T-helper 17 cell (primary cell): ENCODE measurements around the gene MED10. TPM values are rescaled to one million over a fixed set of nuclear protein-coding genes. Genes with fewer than 3 reads are reported as not detected.

Experiments
- ATAC-seq: fragments of 150-1000 bp; cut with Tn5 transposase; 2 replicates; pipeline ENCODE4 v1.10.0; 2021; ENCODE audit warnings: mild to moderate bottlenecking, moderate library complexity
- DNase-seq, 3 donors: peaks; one replicate each; pipeline versions ENCODE4 v3.0.0 to v3.0.0-alpha.2; 2020 to 2021
- H3K9me3 ChIP-seq: one replicate; pipeline ENCODE4 v1.7.0; 2013; ENCODE audit warnings: low read length, mild to moderate bottlenecking; ENCODE audit not compliant: control insufficient read depth, poor library complexity, severe bottlenecking
- H3K27ac Mint-ChIP-seq: one replicate; pipeline ENCODE4 v1.8.0; 2022; ENCODE audit warnings: mild to moderate bottlenecking, moderate library complexity, mixed read lengths
- H3K27me3 Mint-ChIP-seq: one replicate; pipeline ENCODE4 v1.8.0; 2022; ENCODE audit warnings: mixed read lengths
- H3K36me3 Mint-ChIP-seq: one replicate; pipeline ENCODE4 v1.8.0; 2022; ENCODE audit warnings: low read depth, mixed read lengths
- H3K4me1 Mint-ChIP-seq: one replicate; pipeline ENCODE4 v1.8.0; 2022; ENCODE audit warnings: mild to moderate bottlenecking, mixed read lengths
- H3K4me3 Mint-ChIP-seq: one replicate; pipeline ENCODE4 v1.8.0; 2022; ENCODE audit warnings: mild to moderate bottlenecking, moderate library complexity, mixed read lengths
- total RNA-seq, 4 donors: library from RNA in 2 of 4; stranded (reverse) in 2 of 4; gene quantifications; one replicate each; pipeline ENCODE4 v1.2.3 and lab custom pipeline; 2022 to 2026

The MED10 gene
- total RNA-seq, 2 donors from 2014 or later: 70.5 to 78.7 TPM

- no peak overlapping the region for H3K4me3 Mint-ChIP-seq
- H3K36me3 Mint-ChIP-seq: peaks cover 7% of the 10 kb centered on the region
- ATAC-seq (no peak), DNase-seq (no peak)
- H3K27ac Mint-ChIP-seq: no peak overlapping the region
- peaks cover 59% of the 10 kb centered on the region for H3K27me3 Mint-ChIP-seq
- H3K9me3 ChIP-seq: no peaks in the 10 kb centered on the region
- peaks cover 4% of the 10 kb centered on the region for H3K4me1 Mint-ChIP-seq
Observed at GRCh38 chr5:6395621-6396020, 17.3 kb upstream of the MED10 start.

GRCh38 chr5:6395102-6395445 lies 16.7 kb upstream of the MED10 start:
- H3K9me3 ChIP-seq: no peaks in the 10 kb centered on the region
- Mint-ChIP-seq H3K4me3 (no peak overlapping the region), H3K27me3 (peaks cover 59% of the 10 kb centered on the region), H3K4me1 (peaks cover 4% of the 10 kb centered on the region), H3K27ac (no peak overlapping the region), H3K36me3 (peaks cover 7% of the 10 kb centered on the region)
- no peak for DNase-seq
- no peak for ATAC-seq

GRCh38 chr5:6394429-6395101 lies 16.2 kb upstream of the MED10 start:
- Mint-ChIP-seq H3K4me1 (peaks cover 4% of the 10 kb centered on the region), H3K27me3 (peaks cover 59% of the 10 kb centered on the region), H3K4me3 (no peak overlapping the region), H3K36me3 (peaks cover 7% of the 10 kb centered on the region), H3K27ac (no peak overlapping the region)
- no peak for DNase-seq
- no peaks in the 10 kb centered on the region for H3K9me3 ChIP-seq
- no peak for ATAC-seq

GRCh38 chr5:6393596-6394194 lies 15.3 kb upstream of the MED10 start:
- DNase-seq (no peak), ATAC-seq (no peak)
- H3K36me3 Mint-ChIP-seq: peaks cover 7% of the 10 kb centered on the region
- H3K27me3 Mint-ChIP-seq: peaks cover 56% of the 10 kb centered on the region
- H3K27ac Mint-ChIP-seq: no peak overlapping the region
- H3K4me1 Mint-ChIP-seq: peaks cover 4% of the 10 kb centered on the region
- no peak overlapping the region for H3K4me3 Mint-ChIP-seq
- H3K9me3 ChIP-seq: no peaks in the 10 kb centered on the region

GRCh38 chr5:6392561-6392960 lies 14.2 kb upstream of the MED10 start:
- Mint-ChIP-seq H3K4me3 (no peak overlapping the region), H3K27ac (no peak overlapping the region), H3K27me3 (peaks cover 56% of the 10 kb centered on the region), H3K36me3 (peaks cover 7% of the 10 kb centered on the region), H3K4me1 (peaks cover 4% of the 10 kb centered on the region)
- DNase-seq (no peak), ATAC-seq (no peak)
- no peaks in the 10 kb centered on the region for H3K9me3 ChIP-seq

- ATAC-seq (no peak), DNase-seq (no peak)
- Mint-ChIP-seq H3K27ac (no peak overlapping the region), H3K4me1 (peaks cover 4% of the 10 kb centered on the region), H3K4me3 (no peak overlapping the region), H3K36me3 (peaks cover 3% of the 10 kb centered on the region), H3K27me3 (peaks cover 59% of the 10 kb centered on the region)
- no peaks in the 10 kb centered on the region for H3K9me3 ChIP-seq
Observed at GRCh38 chr5:6391151-6391550, 12.8 kb upstream of the MED10 start.

- peaks cover 2% of the 10 kb centered on the region for H3K4me1 Mint-ChIP-seq
- H3K36me3 Mint-ChIP-seq: peaks cover 2% of the 10 kb centered on the region
- no peaks in the 10 kb centered on the region for H3K9me3 ChIP-seq
- no peak for DNase-seq
- no peak for ATAC-seq
- H3K27me3 Mint-ChIP-seq: peaks cover 48% of the 10 kb centered on the region
- no peak overlapping the region for H3K27ac Mint-ChIP-seq
- no peak overlapping the region for H3K4me3 Mint-ChIP-seq
Observed at GRCh38 chr5:6389946-6390530, 11.7 kb upstream of the MED10 start.

GRCh38 chr5:6389397-6389796 lies 11.1 kb upstream of the MED10 start:
- ATAC-seq (no peak), DNase-seq (no peak)
- Mint-ChIP-seq H3K27ac (no peak overlapping the region), H3K36me3 (peaks cover 2% of the 10 kb centered on the region), H3K4me1 (peaks cover 2% of the 10 kb centered on the region), H3K4me3 (no peak overlapping the region), H3K27me3 (peaks cover 48% of the 10 kb centered on the region)
- H3K9me3 ChIP-seq: no peaks in the 10 kb centered on the region

GRCh38 chr5:6387970-6388369 lies 9.6 kb upstream of the MED10 start:
- ATAC-seq (no peak), DNase-seq (no peak)
- Mint-ChIP-seq H3K4me3 (no peak overlapping the region), H3K27ac (no peak overlapping the region), H3K27me3 (peaks cover 47% of the 10 kb centered on the region), H3K36me3 (no peaks in the 10 kb centered on the region), H3K4me1 (no peaks in the 10 kb centered on the region)
- no peaks in the 10 kb centered on the region for H3K9me3 ChIP-seq

- Mint-ChIP-seq H3K36me3 (no peaks in the 10 kb centered on the region), H3K27ac (no peak overlapping the region), H3K27me3 (peaks cover 37% of the 10 kb centered on the region), H3K4me3 (no peak overlapping the region), H3K4me1 (no peaks in the 10 kb centered on the region)
- DNase-seq: no peak
- no peak for ATAC-seq
- no peaks in the 10 kb centered on the region for H3K9me3 ChIP-seq
Observed at GRCh38 chr5:6386271-6386670, 7.9 kb upstream of the MED10 start.

GRCh38 chr5:6384856-6385255 lies 6.5 kb upstream of the MED10 start:
- no peak overlapping the region for H3K4me3 Mint-ChIP-seq
- no peak for DNase-seq
- no peaks in the 10 kb centered on the region for H3K4me1 Mint-ChIP-seq

GRCh38 chr5:6383376-6383775 lies 5.0 kb upstream of the MED10 start:
- Mint-ChIP-seq H3K36me3 (peaks cover 2% of the 10 kb centered on the region), H3K27ac (no peak overlapping the region), H3K27me3 (peaks cover 18% of the 10 kb centered on the region), H3K4me1 (peaks cover 10% of the 10 kb centered on the region), H3K4me3 (no peak overlapping the region)
- no peaks in the 10 kb centered on the region for H3K9me3 ChIP-seq
- ATAC-seq (no peak), DNase-seq (no peak)

More at GRCh38 chr5:6384856-6385255, 6.5 kb upstream of the MED10 start:
- no peaks in the 10 kb centered on the region for H3K9me3 ChIP-seq
- Mint-ChIP-seq H3K27me3 (peaks cover 23% of the 10 kb centered on the region), H3K36me3 (no peaks in the 10 kb centered on the region), H3K27ac (no peak overlapping the region)
- no peak for ATAC-seq

GRCh38 chr5:6379246-6379645 lies 899 bp upstream of the MED10 start:
- H3K27ac Mint-ChIP-seq: peak overlapping the region; percentile 97
- H3K27me3 Mint-ChIP-seq: peaks cover 9% of the 10 kb centered on the region
- H3K4me3 Mint-ChIP-seq: peak overlapping the region; percentile 99
- no peaks in the 10 kb centered on the region for H3K9me3 ChIP-seq
- peaks cover 6% of the 10 kb centered on the region for H3K36me3 Mint-ChIP-seq
- no peak for ATAC-seq
- peaks cover 26% of the 10 kb centered on the region for H3K4me1 Mint-ChIP-seq
- DNase-seq: no peak

- peaks cover 5% of the 10 kb centered on the region for H3K27me3 Mint-ChIP-seq
- peaks cover 28% of the 10 kb centered on the region for H3K4me1 Mint-ChIP-seq
- H3K27ac Mint-ChIP-seq: peak overlapping the region; percentile 97
- peak overlapping the region; percentile 99 for H3K4me3 Mint-ChIP-seq
- DNase-seq: no peak
- H3K9me3 ChIP-seq: no peaks in the 10 kb centered on the region
- H3K36me3 Mint-ChIP-seq: peaks cover 7% of the 10 kb centered on the region
- ATAC-seq: no peak
Observed at GRCh38 chr5:6378766-6379103, 388 bp upstream of the MED10 start.
